WTC11 (cell line): Measurements from ENCODE around the gene SELENOK. TPM values are rescaled to one million over a fixed set of nuclear protein-coding genes. Genes with fewer than 3 reads are reported as not detected.

ENCODE experiments used
- ATAC-seq: fragments of 200-7000 bp; cut with Tn5 transposase; 2 replicates; pipeline ENCODE4 v1.10.0; 2021; ENCODE audit warnings: mild to moderate bottlenecking, moderate library complexity
- CTCF ChIA-PET: fragments of 300-600 bp; sonication (Branson Sonifier 250); formaldehyde crosslinking; loops from one replicate; lab custom pipeline; 2021; ENCODE audit warnings: antibody characterized with exemption; lab: Charles Lee
- POLR2A ChIA-PET: fragments of 350-600 bp; sonication (Branson Sonifier 250); formaldehyde crosslinking; loops from one replicate; lab custom pipeline; 2021; ENCODE audit warnings: antibody characterized with exemption; lab: Charles Lee
- DNase-seq: peaks from one replicate; pipeline ENCODE4 v3.0.0; 2021; ENCODE audit warnings: low spot score
- H3K27ac Mint-ChIP-seq: 2 replicates; pipeline ENCODE4 v1.8.0; 2021; ENCODE audit warnings: mixed read lengths
- H3K27me3 Mint-ChIP-seq: 2 replicates; pipeline ENCODE4 v1.8.0; 2021; ENCODE audit warnings: low read depth, mild to moderate bottlenecking, moderate library complexity, mixed read lengths
- H3K36me3 Mint-ChIP-seq: 2 replicates; pipeline ENCODE4 v1.8.0; 2021; ENCODE audit warnings: mixed read lengths
- H3K4me1 Mint-ChIP-seq: 2 replicates; pipeline ENCODE4 v1.8.0; 2022; ENCODE audit warnings: mixed read lengths
- H3K4me3 Mint-ChIP-seq: 2 replicates; pipeline ENCODE4 v1.8.0; 2021; ENCODE audit warnings: mild to moderate bottlenecking, moderate library complexity, mixed read lengths
- H3K9me3 Mint-ChIP-seq: 2 replicates; pipeline ENCODE4 v1.8.0; 2021; ENCODE audit warnings: mixed read lengths
- ATF3 ChIP-seq: sonication (generic); formaldehyde crosslinking; conservative IDR thresholded peaks from 2 replicates; pipeline ENCODE4 v1.8.1; 2022; ENCODE audit warnings: mild to moderate bottlenecking, missing genetic modification reagents
- CREB1 ChIP-seq: sonication (generic); formaldehyde crosslinking; IDR thresholded peaks from 2 replicates; pipeline ENCODE4 v1.8.0; 2023; ENCODE audit warnings: mild to moderate bottlenecking, missing genetic modification reagents
- GABPB1 ChIP-seq: sonication (generic); formaldehyde crosslinking; IDR thresholded peaks from 2 replicates; pipeline ENCODE4 v1.8.1; 2023; ENCODE audit warnings: mild to moderate bottlenecking, missing genetic modification reagents
- GTF2I ChIP-seq: fragments of 250-450 bp; sonication (Bioruptor Pico); conservative IDR thresholded peaks from 2 replicates; pipeline ENCODE4 v1.4.0; 2021; ENCODE audit warnings: mild to moderate bottlenecking
- IRF2 ChIP-seq: sonication (generic); formaldehyde crosslinking; IDR thresholded peaks from 2 replicates; pipeline ENCODE4 v1.8.0; 2022; ENCODE audit warnings: low read depth, missing genetic modification reagents, borderline replicate concordance
- NFATC4 ChIP-seq: fragments of 250-450 bp; sonication (Bioruptor Pico); IDR thresholded peaks from 2 replicates; pipeline ENCODE4 v1.9.0; 2021; ENCODE audit warnings: mild to moderate bottlenecking
- NR1H2 ChIP-seq: sonication (generic); formaldehyde crosslinking; IDR thresholded peaks from 2 replicates; pipeline ENCODE4 v1.9.0; 2021; ENCODE audit warnings: mild to moderate bottlenecking, moderate library complexity, missing genetic modification reagents
- OVOL2 ChIP-seq: fragments of 250-450 bp; sonication (Bioruptor Pico); IDR thresholded peaks from 2 replicates; pipeline ENCODE4 v1.9.0; 2021; ENCODE audit warnings: mild to moderate bottlenecking, borderline replicate concordance
- PRDM15 ChIP-seq: sonication (generic); formaldehyde crosslinking; IDR thresholded peaks from 2 replicates; pipeline ENCODE4 v1.8.0; 2022; ENCODE audit warnings: missing genetic modification reagents
- PRRX2 ChIP-seq: fragments of 250-450 bp; sonication (Bioruptor Pico); IDR thresholded peaks from 2 replicates; pipeline ENCODE4 v1.8.0; 2021; ENCODE audit warnings: mild to moderate bottlenecking
- SMAD3 ChIP-seq: sonication (generic); formaldehyde crosslinking; IDR thresholded peaks from 2 replicates; pipeline ENCODE4 v1.8.0; 2022; ENCODE audit warnings: missing genetic modification reagents, mild to moderate bottlenecking, borderline replicate concordance
- STAT6 ChIP-seq: sonication (generic); formaldehyde crosslinking; conservative IDR thresholded peaks from 2 replicates; pipeline ENCODE4 v1.8.1; 2023; ENCODE audit warnings: mild to moderate bottlenecking, low read depth, missing genetic modification reagents, moderate library complexity
- TCF7 ChIP-seq: sonication (generic); formaldehyde crosslinking; IDR thresholded peaks from 2 replicates; pipeline ENCODE4 v1.8.0; 2022; ENCODE audit warnings: mild to moderate bottlenecking, low read depth, missing genetic modification reagents, moderate library complexity
- USF2 ChIP-seq: sonication (generic); formaldehyde crosslinking; IDR thresholded peaks from 2 replicates; pipeline ENCODE4 v1.8.1; 2023; ENCODE audit warnings: mild to moderate bottlenecking, missing genetic modification reagents, moderate library complexity
- ZBTB43 ChIP-seq: sonication (generic); formaldehyde crosslinking; IDR thresholded peaks from 2 replicates; pipeline ENCODE4 v1.8.1; 2023; ENCODE audit warnings: mild to moderate bottlenecking, missing genetic modification reagents
- ZNF138 ChIP-seq: sonication (generic); formaldehyde crosslinking; conservative IDR thresholded peaks from 2 replicates; pipeline ENCODE4 v1.8.1; 2022; ENCODE audit warnings: mild to moderate bottlenecking, moderate library complexity, missing genetic modification reagents
- ZNF219 ChIP-seq: sonication (generic); formaldehyde crosslinking; IDR thresholded peaks from 2 replicates; pipeline ENCODE4 v1.8.0; 2023; ENCODE audit warnings: missing genetic modification reagents, mild to moderate bottlenecking, borderline replicate concordance
- ZNF425 ChIP-seq: fragments of 250-450 bp; sonication (Bioruptor Pico); conservative IDR thresholded peaks from 2 replicates; pipeline ENCODE4 v1.9.0; 2021; ENCODE audit warnings: mild to moderate bottlenecking
- total RNA-seq: library from RNA; stranded (reverse); gene quantifications from 3 replicates; pipeline ENCODE4 v1.2.3, GENCODE V29; 2021

SELENOK gene
- total RNA-seq, 1 experiment from 2014 or later, result 38.7 TPM

GRCh38 chr3:53865732-53866499 lies 25.7 kb downstream of the SELENOK start:
- CTCF ChIA-PET, result no interaction called here
- peaks cover 54% of the 10 kb centered on the region for H3K36me3 Mint-ChIP-seq
- POLR2A ChIA-PET, result no interaction called here

More at GRCh38 chr3:53865732-53866499, 25.7 kb downstream of the SELENOK start:
- Mint-ChIP-seq H3K9me3 (no peaks in the 10 kb centered on the region), H3K4me3 (no peak overlapping the region), H3K4me1 (no peaks in the 10 kb centered on the region), H3K27me3 (no peaks in the 10 kb centered on the region), H3K27ac (no peak overlapping the region)
- no peak for ATAC-seq
- no peak for DNase-seq
- TF ChIP-seq PRDM15 (no peak), CREB1 (no peak), SMAD3 (CRISPR knock-in tag) (no peak), USF2 (CRISPR knock-in tag) (no peak), ZBTB43 (no peak), ATF3 (CRISPR knock-in tag) (no peak), ZNF138 (CRISPR knock-in tag) (no peak), NFATC4 (CRISPR knock-in tag) (no peak), OVOL2 (no peak), TCF7 (CRISPR knock-in tag) (no peak), NR1H2 (CRISPR knock-in tag) (no peak), PRRX2 (CRISPR knock-in tag) (no peak), ZNF219 (no peak), GABPB1 (CRISPR knock-in tag) (no peak), IRF2 (no peak), STAT6 (CRISPR knock-in tag) (no peak), ZNF425 (no peak), GTF2I (no peak)
